ENCODE measurements around the gene SRRM4. TPM values are rescaled to one million over a fixed set of nuclear protein-coding genes. Genes with fewer than 3 reads are reported as not detected.

The SRRM4 gene
- total RNA-seq, 1 experiment from 2014 or later = 1.4 TPM

GRCh38 chr12:119134284-119135072 is 153.1 kb downstream of the SRRM4 start:
- no CpG with 5 or more reads among the region's 3 CpGs for WGBS (ENCODE audit: extremely low coverage, insufficient read length, low lambda C conversion rate)
- H3T11ph ChIP-seq (ENCODE audit: low read length) = no peak overlapping the region
- no peak overlapping the region for H3K27ac ChIP-seq (ENCODE audit: insufficient read length, low read depth, low read length)
- Mint-ChIP-seq H3K27ac (peak overlapping the region in 1 of 3 experiments; percentile 6; a peak in 1 of 7 replicates), H3K4me3 (no peak overlapping the region), H3K36me3 (ENCODE audit: insufficient read depth in 1 of 3, low read depth in 3 of 3) (peaks cover 12 to 34% (median 18%) of the 10 kb centered on the region in 3 experiments; a peak in 5 of 7 replicates), H3K27me3 (ENCODE audit: low read depth) (peaks cover 3% of the 10 kb centered on the region; the same call in 1 of the 2 replicates), H3K4me1 (peaks cover 4 to 11% of the 10 kb centered on the region in 2 experiments; a peak in 3 of 4 replicates), H3K9me3 (no peaks in the 10 kb centered on the region; a peak in 1 of 5 replicates)
- no peak overlapping the region for H2BK20ac ChIP-seq (ENCODE audit: low read depth, low read length, poor library complexity, severe bottlenecking)
- H3K9me3 ChIP-seq (ENCODE audit: control insufficient read depth, low read depth, low read length) = peaks cover 13% of the 10 kb centered on the region
- H3K23ac ChIP-seq (ENCODE audit: insufficient read length, low read depth, low read length) = no peak overlapping the region
- no peak overlapping the region for H3K18ac ChIP-seq (ENCODE audit: insufficient read length, low read depth, low read length)
- H3K56ac ChIP-seq (ENCODE audit: insufficient read length, low read depth, low read length) = no peak overlapping the region
- H2BK15ac ChIP-seq (ENCODE audit: low read depth, low read length) = no peak overlapping the region
- H2AFZ ChIP-seq (ENCODE audit: low read length) = no peak overlapping the region
- no peak overlapping the region for H4K5ac ChIP-seq (ENCODE audit: insufficient read length, low read depth, low read length)
- no peak for TF ChIP-seq CTCF (conservative IDR thresholded peaks at IDR 0.05)
- H3K4me2 ChIP-seq (ENCODE audit: insufficient read depth, insufficient read length, low read length) = no peak overlapping the region
- H2AK5ac ChIP-seq (ENCODE audit: insufficient read length, low read length) = no peak overlapping the region
- no peak for DNase-seq
- no peak overlapping the region for H4K91ac ChIP-seq (ENCODE audit: insufficient read length, low read depth, low read length)
- H3K14ac ChIP-seq (ENCODE audit: insufficient read depth, low read length) = no peak overlapping the region
- H3K79me1 ChIP-seq (ENCODE audit: insufficient read depth, low read depth, low read length, poor library complexity, severe bottlenecking) = no peaks in the 10 kb centered on the region
- H2BK120ac ChIP-seq (ENCODE audit: low read depth, low read length, poor library complexity, severe bottlenecking) = no peak overlapping the region
- no peaks in the 10 kb centered on the region for H3K23me2 ChIP-seq (ENCODE audit: insufficient read length, low read depth, low read length, poor library complexity, severe bottlenecking)
- H4K20me1 ChIP-seq (ENCODE audit: control insufficient read depth, insufficient read depth, insufficient read length) = no peaks in the 10 kb centered on the region
- no peaks in the 10 kb centered on the region; the same call in 1 of the 2 replicates for H3K27me3 ChIP-seq (ENCODE audit: insufficient read depth, low read length)
- H2BK12ac ChIP-seq (ENCODE audit: insufficient read length, low read depth, low read length) = no peak overlapping the region
- no peak overlapping the region for H2BK5ac ChIP-seq (ENCODE audit: insufficient read length, low read length)
- no peak overlapping the region for H3K4ac ChIP-seq (ENCODE audit: low read depth, low read length)
- no peaks in the 10 kb centered on the region for H3K79me2 ChIP-seq (ENCODE audit: insufficient read depth, low read length)
- no peak overlapping the region for H4K8ac ChIP-seq (replicated peaks; ENCODE audit: insufficient read length, low read depth, low read length)
- H3K9ac ChIP-seq (ENCODE audit: extremely low read depth, insufficient read length, low read length) = no peak overlapping the region
- H3K4me1 ChIP-seq (ENCODE audit: insufficient read depth, low read length) = no peaks in the 10 kb centered on the region

Measured in H9 (cell line).